Activated CD8-positive, alpha-beta T cell treated with anti-CD3 and anti-CD28 coated beads, Interleukin-2, amount 10 ng/mL, durations not matched to agents 7 days and 5 days (primary cell): ENCODE results near the gene ERVH48-1. TPM values are rescaled to one million over a fixed set of nuclear protein-coding genes. Genes with fewer than 3 reads are reported as not detected.
"Not testable (repeated sequence)": the region's sequence is repeated elsewhere in the genome, so short reads cannot be mapped to it uniquely, and the experiment has no call there.

Experiments
- ATAC-seq: fragments of 150-1000 bp; cut with Tn5 transposase; one replicate; pipeline ENCODE4 v1.10.0; 2021; ENCODE audit warnings: moderate library complexity
- CTCF ChIA-PET: fragments of 350-600 bp; sonication (Branson Sonifier 250); formaldehyde crosslinking; loops from one replicate; lab custom pipeline; 2021; ENCODE audit warnings: antibody characterized with exemption; lab: Charles Lee
- POLR2A ChIA-PET: fragments of 350-600 bp; sonication (Branson Sonifier 250); formaldehyde crosslinking; loops from one replicate; lab custom pipeline; 2021; ENCODE audit warnings: antibody characterized with exemption; lab: Charles Lee
- DNase-seq: peaks from one replicate; pipeline ENCODE4 v3.0.0-alpha.2; 2020
- H3K27ac Mint-ChIP-seq: one replicate; pipeline ENCODE4 v1.8.0; 2021; ENCODE audit warnings: mild to moderate bottlenecking, mixed read lengths
- H3K27me3 Mint-ChIP-seq: one replicate; pipeline ENCODE4 v1.8.0; 2021; ENCODE audit warnings: low read depth, mixed read lengths
- H3K36me3 Mint-ChIP-seq: one replicate; pipeline ENCODE4 v1.8.0; 2021; ENCODE audit warnings: low read depth, mixed read lengths
- H3K4me1 Mint-ChIP-seq: one replicate; pipeline ENCODE4 v1.8.0; 2021; ENCODE audit warnings: low read depth, mixed read lengths
- H3K4me3 Mint-ChIP-seq: one replicate; pipeline ENCODE4 v1.8.0; 2021; ENCODE audit warnings: mild to moderate bottlenecking, mixed read lengths
- H3K9me3 Mint-ChIP-seq: one replicate; pipeline ENCODE4 v1.8.0; 2022; ENCODE audit warnings: mixed read lengths; ENCODE audit not compliant: insufficient read depth
- total RNA-seq, 2 experiments: library from RNA; stranded (reverse); gene quantifications; one replicate each; pipeline ENCODE4 v1.2.3, GENCODE V29; 2021

ERVH48-1 gene
- total RNA-seq, 2 experiments from 2014 or later, result 0.13 TPM; not detected in 1

DNA sequence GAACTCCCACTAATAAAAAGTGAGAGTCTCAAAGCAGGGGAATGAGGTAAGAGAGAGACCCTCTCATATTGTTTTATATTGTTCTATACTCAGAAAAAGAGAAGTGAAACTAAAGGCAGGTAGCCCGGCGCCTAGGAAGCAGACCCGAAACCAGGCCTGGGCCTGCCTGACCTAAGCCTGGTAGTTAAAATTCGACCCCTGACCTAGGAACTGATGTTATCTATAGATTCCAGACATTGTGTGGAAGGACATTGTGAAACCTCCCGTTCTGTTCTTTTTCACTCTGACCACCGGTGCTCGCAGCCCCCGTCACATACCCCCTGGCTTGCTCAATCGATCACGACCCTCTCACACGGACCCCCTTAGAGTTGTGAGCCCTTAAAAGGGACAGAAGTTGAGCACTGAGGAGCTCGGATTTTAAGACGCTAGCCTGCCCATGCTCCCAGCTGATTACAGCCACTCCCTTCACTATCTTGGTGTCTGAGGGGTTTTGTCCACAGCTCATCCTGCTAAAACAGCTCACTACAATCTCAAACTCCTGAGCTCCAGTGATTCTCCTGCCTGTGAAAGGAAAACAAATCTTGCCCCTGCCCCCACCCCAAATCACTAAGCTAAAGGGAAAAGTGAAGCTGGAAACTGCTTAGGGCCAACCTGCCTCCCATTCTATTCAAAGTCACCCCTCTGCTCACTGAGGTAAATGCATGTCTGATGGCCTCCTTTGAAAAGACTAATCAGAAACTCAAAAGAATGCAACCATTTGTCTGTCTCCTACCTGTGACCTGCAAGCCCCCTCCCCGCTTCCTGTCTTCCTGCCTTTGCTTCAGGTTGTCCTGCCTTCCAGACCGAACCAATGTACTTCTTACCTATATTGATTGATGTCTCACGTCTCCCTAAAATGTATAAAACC, 11.9 kb upstream of the ERVH48-1 start:
- H3K27ac Mint-ChIP-seq, POLR2A ChIA-PET, H3K9me3 Mint-ChIP-seq, H3K27me3 Mint-ChIP-seq, ATAC-seq, H3K36me3 Mint-ChIP-seq, H3K4me1 Mint-ChIP-seq, DNase-seq, CTCF ChIA-PET, H3K4me3 Mint-ChIP-seq: not testable (repeated sequence)

DNA sequence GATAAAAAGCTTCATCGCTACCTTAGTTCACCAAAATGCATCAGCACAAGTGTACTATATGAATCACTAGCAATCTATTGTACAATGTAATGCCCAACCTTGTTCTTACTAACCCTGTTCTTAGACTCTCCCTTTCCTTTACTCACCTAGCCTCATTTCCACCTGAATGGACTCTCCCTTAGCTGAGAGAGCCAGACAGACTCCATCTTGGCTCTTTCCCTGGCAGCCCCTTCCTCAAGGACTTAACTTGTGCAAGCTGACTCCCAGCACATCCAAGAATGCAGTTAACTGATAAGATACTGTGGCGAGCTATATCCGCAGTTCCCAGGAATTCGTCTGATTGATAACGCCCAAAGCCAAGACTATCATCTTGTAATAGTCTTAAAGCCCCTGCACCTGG, 10.9 kb upstream of the ERVH48-1 start:
- H3K27me3 Mint-ChIP-seq, H3K27ac Mint-ChIP-seq, ATAC-seq, H3K36me3 Mint-ChIP-seq, H3K4me1 Mint-ChIP-seq, POLR2A ChIA-PET, H3K9me3 Mint-ChIP-seq, CTCF ChIA-PET, H3K4me3 Mint-ChIP-seq, DNase-seq: not testable (repeated sequence)

DNA sequence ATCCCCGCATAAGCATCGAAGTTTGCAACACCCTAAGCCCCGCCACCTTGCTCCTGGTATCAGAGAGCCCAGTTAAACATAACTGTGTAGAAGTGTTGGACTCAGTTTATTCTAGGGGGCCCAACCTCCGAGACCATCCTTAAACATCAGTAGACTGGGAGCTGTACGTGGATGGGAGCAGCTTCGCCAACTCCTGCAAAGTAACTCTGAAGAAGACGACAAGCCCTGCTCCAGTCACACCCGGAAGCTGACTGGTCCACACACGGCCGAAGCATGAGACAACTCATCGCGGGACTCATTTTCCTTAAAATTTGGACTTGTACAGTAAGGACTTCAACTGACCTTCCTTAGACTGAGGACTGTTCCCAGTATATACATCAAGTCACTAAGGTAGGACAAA, 8.5 kb upstream of the ERVH48-1 start:
- POLR2A ChIA-PET, H3K27ac Mint-ChIP-seq, CTCF ChIA-PET, H3K4me1 Mint-ChIP-seq, H3K4me3 Mint-ChIP-seq, DNase-seq, ATAC-seq, H3K27me3 Mint-ChIP-seq, H3K9me3 Mint-ChIP-seq, H3K36me3 Mint-ChIP-seq: not testable (repeated sequence)

DNA sequence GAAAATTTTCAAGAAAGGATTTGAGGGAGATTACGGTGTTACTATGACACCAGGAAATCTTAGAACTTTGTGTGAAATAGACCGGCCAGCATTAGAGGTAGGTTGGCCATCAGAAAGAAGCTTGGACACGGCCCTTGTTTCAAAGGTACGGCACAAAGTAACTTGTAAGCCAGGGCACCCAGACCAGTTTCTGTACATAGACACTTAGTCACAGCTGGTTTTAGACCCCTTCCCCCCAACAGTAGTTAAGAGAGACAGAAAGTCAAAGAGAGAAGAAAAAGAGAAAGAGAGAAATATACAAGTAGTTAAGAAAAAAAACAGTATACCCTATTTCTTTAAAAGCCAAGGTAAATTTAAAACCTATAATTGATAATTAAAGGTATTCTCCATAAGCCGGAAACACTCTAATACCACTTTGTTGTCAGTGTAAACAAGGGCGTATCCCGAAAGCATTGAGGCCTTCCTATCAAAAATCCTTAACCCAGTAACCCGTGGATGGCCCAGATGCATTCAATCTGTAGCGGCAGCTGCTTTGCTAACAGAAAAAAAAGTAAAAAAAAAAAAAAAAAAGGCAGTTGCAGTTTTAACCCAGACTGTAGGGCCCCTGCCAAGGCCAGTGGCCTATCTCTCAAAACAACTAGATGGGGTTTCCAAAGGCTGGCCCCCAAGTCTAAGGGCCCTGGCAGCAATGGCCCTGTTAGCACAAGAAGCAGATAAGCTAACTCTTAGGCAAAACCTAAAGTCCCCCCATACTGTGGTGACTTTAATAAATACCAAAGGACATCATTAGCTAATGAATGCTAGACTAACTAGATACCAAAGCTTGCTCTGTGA, 7.9 kb upstream of the ERVH48-1 start:
- H3K4me3 Mint-ChIP-seq, H3K36me3 Mint-ChIP-seq, H3K27ac Mint-ChIP-seq, H3K9me3 Mint-ChIP-seq, CTCF ChIA-PET, DNase-seq, ATAC-seq, POLR2A ChIA-PET, H3K4me1 Mint-ChIP-seq, H3K27me3 Mint-ChIP-seq: not testable (repeated sequence)

DNA sequence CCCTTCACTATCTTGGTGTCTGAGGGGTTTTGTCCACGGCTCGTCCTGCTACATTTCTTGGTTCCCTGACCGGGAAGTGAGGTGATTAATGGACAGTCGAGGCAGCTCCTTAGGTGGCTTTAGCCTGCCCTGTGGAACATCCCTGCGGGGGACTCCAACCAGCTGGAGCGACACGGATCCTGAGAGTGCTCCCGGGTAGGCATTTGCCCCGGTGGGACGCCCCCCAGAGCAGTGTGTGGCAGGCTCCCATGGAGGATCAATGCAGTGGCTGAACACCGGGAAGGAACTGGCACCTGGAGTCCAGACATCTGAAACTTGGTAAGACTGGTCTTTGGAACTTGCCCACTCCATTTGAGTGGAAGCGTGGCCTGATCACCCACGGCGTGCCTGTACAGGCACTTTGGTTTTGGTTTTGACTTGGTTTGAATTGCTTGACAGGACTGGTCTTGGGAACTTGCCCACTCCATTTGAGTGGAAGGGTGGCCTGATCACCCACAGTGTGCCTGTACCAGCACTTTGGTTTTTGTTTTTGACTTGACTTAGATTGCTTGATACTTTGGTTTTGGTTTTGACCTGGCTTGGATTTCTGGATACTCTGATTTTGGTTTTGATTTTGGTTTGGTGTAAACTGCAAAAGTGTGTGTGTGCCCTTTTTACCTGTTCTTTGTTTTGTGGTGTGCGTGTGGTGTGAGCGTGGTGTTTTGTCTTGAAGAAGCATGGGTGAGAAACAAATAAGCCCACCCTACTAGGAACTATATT, 7.1 kb upstream of the ERVH48-1 start:
- H3K36me3 Mint-ChIP-seq, H3K4me1 Mint-ChIP-seq, H3K27me3 Mint-ChIP-seq, H3K27ac Mint-ChIP-seq, DNase-seq, CTCF ChIA-PET, POLR2A ChIA-PET, H3K4me3 Mint-ChIP-seq, H3K9me3 Mint-ChIP-seq, ATAC-seq: not testable (repeated sequence)

DNA sequence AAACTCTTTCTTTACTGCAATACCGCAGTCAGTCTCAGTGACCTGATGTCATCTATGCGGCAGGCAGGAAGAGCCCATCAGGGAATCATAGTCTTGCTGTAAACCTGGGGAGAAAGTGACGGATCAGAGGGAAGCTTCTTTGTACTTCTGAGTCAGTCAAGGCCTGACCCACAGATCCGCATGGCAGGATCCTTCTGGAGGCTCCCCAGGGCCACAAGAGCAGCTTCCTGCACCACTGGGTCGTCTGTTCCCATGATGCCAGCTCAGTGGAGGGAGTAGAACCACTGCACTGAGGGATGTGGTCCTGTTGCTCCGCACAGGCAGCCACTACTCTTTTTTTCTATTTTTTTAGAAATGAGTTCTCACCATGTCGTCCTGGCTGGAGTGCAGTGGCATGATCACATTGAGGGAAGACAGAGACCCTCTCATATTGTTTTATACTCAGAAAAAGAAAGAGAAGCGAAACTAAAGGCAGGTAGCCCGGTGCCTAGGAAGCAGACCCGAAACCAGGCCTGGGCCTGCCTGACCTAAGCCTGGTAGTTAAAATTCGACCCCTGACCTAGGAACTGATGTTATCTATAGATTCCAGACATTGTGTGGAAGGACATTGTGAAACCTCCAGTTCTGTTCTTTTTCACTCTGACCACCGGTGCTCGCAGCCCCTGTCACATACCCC, 6.3 kb upstream of the ERVH48-1 start:
- Mint-ChIP-seq H3K4me3 (no peak overlapping the region), H3K4me1 (peaks cover 4% of the 10 kb centered on the region), H3K27me3 (no peaks in the 10 kb centered on the region), H3K36me3 (no peaks in the 10 kb centered on the region), H3K27ac (no peak overlapping the region), H3K9me3 (no peaks in the 10 kb centered on the region)
- ChIA-PET CTCF (no interaction called here), POLR2A (no interaction called here)
- ATAC-seq (no peak), DNase-seq (no peak)

DNA sequence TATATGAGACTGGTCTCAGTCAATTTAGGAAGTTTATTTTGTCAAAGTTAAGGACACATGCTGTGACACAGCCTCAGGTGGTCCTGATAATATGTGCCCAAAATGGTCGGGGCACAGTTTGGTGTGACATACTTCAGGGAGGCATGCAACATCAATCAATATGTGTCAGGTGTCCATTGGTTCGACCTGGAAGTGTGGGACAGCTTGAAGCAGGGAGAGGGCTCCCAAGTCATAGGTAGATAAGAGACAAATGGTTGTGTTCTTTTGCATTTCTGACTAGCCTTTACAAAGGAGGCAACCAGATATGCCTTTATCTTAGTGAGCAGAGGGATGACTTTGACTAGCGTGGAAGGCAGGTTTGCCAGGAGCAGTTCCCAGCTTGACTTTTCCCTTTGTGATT, 4.5 kb upstream of the ERVH48-1 start:
- Mint-ChIP-seq H3K4me3 (no peak overlapping the region), H3K27ac (no peak overlapping the region), H3K36me3 (no peaks in the 10 kb centered on the region), H3K9me3 (no peaks in the 10 kb centered on the region), H3K27me3 (no peaks in the 10 kb centered on the region), H3K4me1 (peaks cover 6% of the 10 kb centered on the region)
- DNase-seq, result no peak
- no peak for ATAC-seq
- ChIA-PET CTCF (no interaction called here), POLR2A (interaction anchor here (0.6 kb wide), 1 partner anchor 29 kb away, joined by 3 read pairs; no protein-coding TSS in a partner anchor)

DNA sequence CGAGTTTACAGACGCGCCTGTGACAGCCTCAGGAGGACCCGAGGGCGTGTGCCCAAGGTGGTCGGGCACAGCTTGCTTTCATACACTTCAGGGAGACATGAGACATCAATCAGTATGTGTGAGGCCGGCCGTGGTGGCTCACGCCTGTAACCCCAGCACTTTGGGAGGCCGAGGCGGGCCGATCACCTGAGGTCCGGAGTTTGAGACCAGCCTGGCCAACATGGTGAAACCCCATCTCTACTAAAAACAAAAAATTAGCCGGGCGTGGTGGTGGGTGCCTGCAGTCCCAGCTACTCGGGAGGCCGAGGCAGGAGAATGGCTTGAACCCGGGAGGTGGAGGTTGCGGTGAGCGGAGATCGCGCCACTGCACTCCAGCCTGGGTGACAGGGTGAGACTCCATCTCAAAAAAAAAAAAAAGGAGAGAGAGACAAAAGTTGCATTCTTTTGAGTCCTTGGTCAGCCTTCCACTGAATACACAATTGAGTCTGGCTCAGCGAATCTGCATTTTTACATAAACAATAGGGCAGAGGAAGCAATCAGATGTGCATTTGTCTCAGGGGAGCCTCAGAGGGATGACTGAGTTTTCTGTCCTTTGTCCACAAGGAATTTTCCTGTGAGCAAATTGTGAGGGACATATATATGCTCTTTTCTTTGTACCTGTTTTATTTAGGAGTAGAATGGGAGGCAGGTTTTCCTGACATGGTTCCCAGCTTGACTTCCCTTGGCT, 2.2 kb upstream of the ERVH48-1 start:
- CTCF ChIA-PET, DNase-seq, H3K27ac Mint-ChIP-seq, H3K27me3 Mint-ChIP-seq, ATAC-seq, H3K36me3 Mint-ChIP-seq, H3K9me3 Mint-ChIP-seq, H3K4me3 Mint-ChIP-seq: not testable (repeated sequence)
- POLR2A ChIA-PET, result interaction anchor here (0.9 kb wide), 1 partner anchor 46 kb away, joined by 3 read pairs; the partner anchor contains the start of gene PKNOX1
- H3K4me1 Mint-ChIP-seq, result peaks cover 20% of the 10 kb centered on the region

DNA sequence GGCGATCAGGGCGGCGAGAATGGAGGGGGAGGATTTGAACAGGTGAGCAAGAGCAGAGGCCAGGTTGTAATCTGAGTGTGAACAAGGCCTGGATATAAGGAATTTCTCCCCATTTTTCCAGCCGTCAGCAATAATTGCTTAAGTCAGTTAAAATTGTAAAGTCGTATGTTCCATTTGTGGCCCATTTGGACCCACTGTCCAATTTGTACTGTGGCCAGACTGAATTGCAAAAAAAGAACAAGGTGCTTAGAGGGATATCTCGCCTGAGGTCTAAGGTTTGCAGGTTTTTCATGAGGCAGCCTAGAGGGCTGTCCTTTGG, 1.0 kb downstream of the ERVH48-1 start:
- ChIA-PET POLR2A (no interaction called here), CTCF (no interaction called here)
- Mint-ChIP-seq H3K27me3 (no peaks in the 10 kb centered on the region), H3K4me3 (peak overlapping the region; percentile 57), H3K36me3 (no peaks in the 10 kb centered on the region), H3K27ac (peak overlapping the region; percentile 94), H3K9me3 (no peaks in the 10 kb centered on the region), H3K4me1 (peaks cover 19% of the 10 kb centered on the region)
- peak; percentile 3 for ATAC-seq
- no peak for DNase-seq

DNA sequence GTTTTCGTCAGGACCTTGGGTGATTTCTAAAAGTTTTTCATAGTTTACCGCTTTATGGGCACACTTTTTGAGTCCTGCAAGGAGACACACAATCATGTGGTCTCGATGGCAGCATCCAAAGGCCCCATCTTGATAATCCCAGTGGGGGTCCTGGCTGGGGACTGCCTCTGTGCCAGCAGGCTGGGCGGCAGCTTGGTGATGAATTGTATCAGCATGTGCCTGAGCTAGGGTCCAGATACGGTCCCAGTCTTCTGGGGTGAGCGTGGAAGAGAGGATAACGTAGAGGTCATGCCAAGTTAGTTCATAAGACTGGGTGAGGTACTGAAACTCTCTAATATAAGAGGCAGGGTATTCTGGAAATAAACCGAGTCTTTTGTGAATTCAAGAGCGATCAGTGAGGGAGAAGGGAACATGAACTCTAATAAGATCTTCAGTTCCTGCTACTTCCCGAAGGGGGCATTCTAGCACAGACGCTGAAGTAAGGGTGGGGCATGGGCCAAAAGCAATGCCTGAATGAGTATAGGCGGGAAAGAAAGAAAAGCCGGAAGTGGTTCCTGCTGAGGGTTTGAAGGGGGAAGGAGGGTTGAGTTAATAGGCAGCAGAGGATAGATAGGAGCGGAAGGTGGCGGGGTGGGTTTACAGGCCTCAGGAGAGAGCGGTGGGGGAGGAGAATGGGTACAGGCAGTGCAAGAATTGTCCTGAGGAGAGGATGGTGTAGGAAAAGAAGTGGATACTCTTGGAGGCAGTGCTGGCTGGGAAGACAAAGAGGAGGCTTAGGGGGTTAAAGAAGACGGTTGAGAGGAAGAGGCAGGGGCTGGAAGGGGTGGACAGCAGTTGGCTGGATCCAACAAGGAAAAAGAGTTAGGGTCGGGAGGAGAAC, 1.6 kb downstream of the ERVH48-1 start:
- ATAC-seq, result peak; percentile 98
- CTCF ChIA-PET, result interaction anchor here (1.3 kb wide), 1 partner anchor 72 kb away, joined by 3 read pairs; no protein-coding TSS in a partner anchor
- Mint-ChIP-seq H3K4me1 (peaks cover 19% of the 10 kb centered on the region), H3K27ac (peak overlapping the region; percentile 94), H3K36me3 (no peaks in the 10 kb centered on the region), H3K9me3 (no peaks in the 10 kb centered on the region), H3K4me3 (peak overlapping the region; percentile 57), H3K27me3 (no peaks in the 10 kb centered on the region)
- POLR2A ChIA-PET, result no interaction called here
- peak; percentile 91 for DNase-seq
